ENCODE measurements around the gene EIF2S3. TPM values are rescaled to one million over a fixed set of nuclear protein-coding genes. Genes with fewer than 3 reads are reported as not detected.

The EIF2S3 gene
- total and polyA plus RNA-seq, 2 of the 13 experiments (the other 11 are each of a cell fraction or from before 2014, with no cell fraction given): 61.0 to 183 TPM

GRCh38 chrX:24024819-24025740 is 29.7 kb upstream of the EIF2S3 start (continued):
- peak; percentile 89 for TF ChIP-seq ZHX2 (IDR thresholded peaks at IDR 0.05; ENCODE audit: low read depth)
- TF ChIP-seq ZHX2 (CRISPR knock-in tag; IDR thresholded peaks at IDR 0.05; ENCODE audit: borderline replicate concordance): no peak
- peak in 1 of 2 experiments; percentile 32; a peak in 1 of 4 replicates for TF ChIP-seq EP300 (IDR thresholded peaks at IDR 0.05; ENCODE audit: low read depth in 2 of 2, low read length in 2 of 2)
- no peak for TF ChIP-seq EP300 (CRISPR knock-in tag; IDR thresholded peaks at IDR 0.05; ENCODE audit: borderline replicate concordance)
- TF ChIP-seq HMGXB4 (CRISPR knock-in tag; IDR thresholded peaks at IDR 0.05; ENCODE audit: borderline replicate concordance in 1 of 2, low read depth in 1 of 2): peak; percentile 30 to 57; a peak in 2 of 4 replicates
- TF ChIP-seq ZHX1 (CRISPR knock-in tag; IDR thresholded peaks at IDR 0.05; ENCODE audit: low read depth): peak; percentile 27; the same call in 1 of the 2 replicates
- 0 out of 2 replicates have a peak, but pooled peaks have one; percentile 21 for TF ChIP-seq TARDBP (CRISPR knock-in tag; IDR thresholded peaks at IDR 0.05)
- TF ChIP-seq GABPB1 (CRISPR knock-in tag; IDR thresholded peaks at IDR 0.05): peak; percentile 90
- TF ChIP-seq TFDP2 (CRISPR knock-in tag; IDR thresholded peaks at IDR 0.05): peak; percentile 45; the same call in 1 of the 2 replicates
- peak; percentile 52; the same call in 1 of the 2 replicates for TF ChIP-seq ZBTB25 (CRISPR knock-in tag; IDR thresholded peaks at IDR 0.05)
- peak; percentile 61; the same call in 1 of the 2 replicates for TF ChIP-seq SIN3A (IDR thresholded peaks at IDR 0.05; ENCODE audit: borderline replicate concordance, low read depth, low read length)
- no peak for TF ChIP-seq ISL2 (CRISPR knock-in tag; IDR thresholded peaks at IDR 0.05)
- peak; percentile 77 for TF ChIP-seq RBFOX2 (IDR thresholded peaks at IDR 0.05; ENCODE audit: low read depth, low read length)
- no peak for TF ChIP-seq JDP2 (CRISPR knock-in tag; IDR thresholded peaks at IDR 0.05; ENCODE audit: borderline replicate concordance)
